HG02588 (cell line): ENCODE data around the gene RBM18.

Experiments
- ATAC-seq: cut with Tn5 transposase; IDR thresholded peaks from one replicate; pipeline ENCODE4 v1.9.1; 2021; ENCODE audit warnings: mild to moderate bottlenecking, moderate library complexity; ENCODE audit not compliant: unreplicated experiment

The RBM18 gene

DNA sequence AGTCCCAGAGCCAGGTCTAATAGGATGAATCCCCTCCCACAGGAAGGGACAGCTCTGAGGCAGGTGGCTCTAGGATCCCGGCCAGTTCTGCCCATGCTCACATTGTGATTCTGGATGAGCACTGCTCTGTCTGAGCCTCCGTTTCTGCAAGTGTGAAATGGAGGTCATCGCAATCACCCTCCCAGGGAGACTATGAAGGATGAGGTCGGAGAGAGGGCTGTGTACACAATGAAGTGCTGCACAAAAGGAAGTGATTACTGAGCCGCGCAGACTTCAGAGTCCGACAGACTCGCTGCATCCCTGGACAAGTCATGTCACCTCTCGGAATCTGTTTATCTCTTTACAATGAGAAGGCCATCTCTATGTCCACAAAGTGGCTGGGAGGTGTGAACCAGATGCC lies 57.5 kb downstream of the RBM18 start:
- ATAC-seq = no peak

DNA sequence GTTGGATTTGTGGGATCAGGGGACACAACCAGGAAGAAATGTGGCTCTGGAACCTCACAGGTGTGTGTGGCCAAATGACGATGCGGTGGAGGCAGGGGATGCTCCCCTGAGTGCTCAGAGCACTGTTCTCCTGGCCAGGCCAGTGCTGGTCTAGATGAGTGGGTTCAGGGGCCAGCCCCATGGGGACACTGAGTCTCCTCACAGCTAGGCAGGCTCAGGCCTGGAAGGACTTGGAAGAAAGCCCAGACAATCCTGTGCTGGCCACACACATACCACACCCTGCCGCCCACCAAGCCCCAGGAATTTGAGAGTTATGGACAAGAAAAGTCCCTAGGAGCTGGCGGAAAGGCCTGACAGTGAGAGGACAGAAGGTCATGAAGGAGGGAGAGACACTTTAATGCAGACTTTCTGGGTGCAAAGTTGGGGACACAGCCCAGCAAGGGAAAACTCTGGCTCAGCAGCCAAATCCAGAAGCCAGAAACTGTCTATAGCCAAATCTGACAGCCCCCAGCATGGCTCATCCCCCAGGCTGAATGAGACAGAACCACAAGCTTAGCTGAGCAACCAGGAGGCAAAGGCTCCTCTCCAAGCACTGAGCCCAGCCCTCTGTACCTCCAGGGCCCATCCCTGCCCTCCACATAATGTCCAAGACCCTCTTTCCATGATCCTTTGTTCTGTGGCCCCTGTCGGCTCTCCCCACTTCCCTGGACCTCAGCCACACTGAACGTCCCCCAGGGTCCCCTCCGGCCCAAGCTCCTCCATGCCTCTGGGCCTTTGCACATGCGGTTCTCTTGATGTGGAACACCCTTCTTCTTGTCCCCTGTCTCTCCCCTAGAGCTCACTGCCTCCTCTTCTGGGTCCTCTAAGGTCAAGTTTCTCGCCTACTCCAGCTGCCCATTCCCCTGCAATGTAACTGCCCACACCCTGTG lies 58.3 kb downstream of the RBM18 start:
- ATAC-seq = no peak

DNA sequence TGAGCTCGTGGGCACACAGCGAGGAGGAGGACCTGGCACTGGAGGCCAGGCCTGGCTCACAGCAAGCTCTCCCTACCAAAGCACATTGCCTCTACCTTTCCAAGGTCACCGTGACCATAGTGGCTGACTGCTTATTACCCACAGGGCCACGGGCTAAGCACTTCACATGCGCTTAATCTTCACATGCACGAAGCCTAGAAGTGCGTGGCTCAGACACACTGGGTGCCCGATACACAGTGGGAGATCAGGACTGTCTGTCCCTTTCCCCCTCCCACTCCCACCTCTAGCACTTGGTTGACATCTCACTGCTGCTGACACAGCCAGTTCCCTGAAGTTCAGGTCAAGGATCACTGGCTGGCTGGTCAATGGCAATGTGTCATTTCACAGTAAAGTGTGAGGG lies 59.5 kb downstream of the RBM18 start:
- no peak for ATAC-seq

DNA sequence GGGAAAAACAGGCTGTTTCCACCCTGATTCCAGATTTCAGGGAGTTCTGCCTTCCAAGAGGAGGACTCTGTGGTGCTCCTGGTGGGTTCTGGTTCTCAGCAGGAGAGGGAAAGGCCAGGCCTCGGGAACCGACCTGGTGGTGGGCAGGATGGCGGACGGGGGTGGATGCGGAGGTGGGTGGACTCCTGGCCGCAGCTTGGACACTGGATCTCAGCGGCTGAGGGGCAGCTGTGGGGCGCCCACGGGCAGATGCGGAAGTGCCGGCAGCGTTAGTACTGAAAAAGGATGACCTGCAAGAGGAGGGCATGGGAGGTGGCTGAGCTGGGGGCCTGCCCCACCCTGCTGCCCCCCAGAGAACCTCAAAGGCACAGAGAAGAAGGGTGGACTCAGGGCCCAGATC lies 60.1 kb downstream of the RBM18 start:
- ATAC-seq = no peak

DNA sequence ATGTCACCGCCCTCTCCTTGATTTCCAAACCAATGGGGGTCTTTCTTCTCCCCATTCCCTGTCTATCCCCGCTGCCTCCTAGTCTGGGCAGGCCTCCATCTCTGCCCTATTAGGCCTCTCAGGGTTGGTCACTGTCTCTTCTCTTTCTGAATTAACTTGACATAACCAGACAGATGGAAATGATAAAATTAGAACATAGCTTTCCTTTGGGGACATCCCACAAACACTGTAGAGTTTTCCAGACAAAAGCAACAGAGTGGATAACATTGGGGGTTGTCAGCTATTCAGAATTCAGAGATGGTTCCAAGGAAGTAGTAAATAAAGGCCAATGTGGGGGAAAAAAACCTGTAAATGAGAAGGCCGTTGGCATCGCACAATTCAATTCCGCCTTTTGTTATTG lies 60.6 kb downstream of the RBM18 start:
- ATAC-seq = no peak

DNA sequence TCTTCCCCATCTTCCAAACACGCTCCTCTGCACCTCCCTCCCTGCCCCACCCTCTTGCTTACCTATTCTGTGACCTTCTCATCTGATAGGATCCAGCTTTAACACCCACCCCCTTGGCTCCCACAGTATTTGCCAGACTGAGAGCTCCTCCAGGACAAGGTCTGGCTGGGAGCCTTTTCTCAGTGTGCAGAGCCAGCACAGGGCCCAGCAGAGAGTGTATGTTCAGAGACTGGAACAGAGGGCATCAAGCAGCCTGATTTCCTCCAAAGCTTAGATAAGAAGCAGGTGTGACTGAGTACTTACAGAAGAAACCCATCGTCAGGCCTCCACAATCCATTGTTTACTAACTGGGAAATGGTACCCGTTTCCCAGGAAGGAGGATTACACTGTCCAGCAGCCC lies 62.5 kb downstream of the RBM18 start:
- no peak for ATAC-seq

DNA sequence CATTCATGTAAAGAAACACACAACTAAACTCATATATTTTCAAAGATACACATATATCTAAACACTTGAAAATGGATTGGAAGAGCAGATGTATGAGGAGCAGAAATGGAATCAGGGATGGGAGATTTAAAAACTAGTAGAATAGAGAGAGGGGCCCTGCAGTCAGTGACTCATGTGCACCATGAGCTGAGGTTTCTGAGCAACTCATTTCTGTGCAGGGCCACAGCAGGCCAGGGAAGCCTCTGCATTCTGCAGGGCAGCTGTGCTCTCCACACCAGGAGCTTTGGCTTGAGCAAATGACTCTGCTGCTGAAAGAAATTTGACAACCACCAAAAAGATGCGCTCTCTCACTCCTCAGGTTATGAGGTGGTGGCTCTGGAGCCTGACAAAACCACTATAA lies 63.0 kb downstream of the RBM18 start:
- ATAC-seq = no peak

DNA sequence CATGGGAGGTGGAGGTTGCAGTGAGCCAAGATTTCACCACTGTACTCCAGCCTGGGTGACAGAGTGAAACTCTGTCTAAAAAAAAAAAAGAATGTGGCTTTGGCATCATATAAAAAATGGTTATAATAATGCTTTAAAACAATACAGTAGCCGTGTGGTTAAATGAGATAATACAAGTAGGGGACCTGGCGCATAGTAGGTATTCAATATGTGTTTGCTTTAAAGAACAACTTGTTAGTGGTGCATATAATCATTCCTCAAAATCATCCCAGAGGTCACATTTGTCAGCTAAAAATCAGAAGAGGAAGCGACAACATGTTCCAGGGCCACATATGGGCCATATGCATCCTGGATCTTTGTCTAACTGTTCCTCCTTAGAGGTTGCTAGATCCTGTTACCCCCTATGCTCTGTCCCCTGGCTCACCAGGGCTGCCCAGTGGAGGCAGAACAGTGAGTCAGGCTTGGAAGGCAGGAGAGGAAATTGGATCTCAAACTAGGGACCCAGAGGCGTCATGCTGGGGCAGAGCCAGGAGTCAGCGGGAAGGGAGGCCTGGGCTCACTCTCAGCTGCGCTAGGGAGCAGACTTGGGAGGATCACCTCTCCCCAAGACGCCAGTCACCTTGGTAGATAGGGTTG lies 63.6 kb downstream of the RBM18 start:
- no peak for ATAC-seq

DNA sequence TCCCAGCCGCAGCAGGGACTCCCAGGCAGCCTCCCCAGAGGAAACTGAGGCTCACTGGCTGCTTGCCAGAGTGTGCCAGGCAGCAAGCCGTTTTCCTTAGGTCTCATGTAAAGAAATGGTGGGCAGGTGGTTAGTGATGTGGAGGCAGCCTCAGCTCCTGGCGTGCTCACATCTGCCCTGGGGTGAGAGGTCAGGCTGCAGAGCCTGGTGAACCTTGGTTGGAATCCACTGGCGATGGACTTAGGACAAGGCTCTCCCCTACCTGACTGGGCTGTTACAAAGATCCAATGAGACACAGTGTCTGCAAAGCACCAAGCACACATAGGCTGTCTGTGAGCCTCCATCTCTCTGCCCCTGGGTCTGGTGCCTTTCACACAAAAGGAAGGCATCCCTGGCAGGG lies 66.8 kb downstream of the RBM18 start:
- ATAC-seq = no peak

DNA sequence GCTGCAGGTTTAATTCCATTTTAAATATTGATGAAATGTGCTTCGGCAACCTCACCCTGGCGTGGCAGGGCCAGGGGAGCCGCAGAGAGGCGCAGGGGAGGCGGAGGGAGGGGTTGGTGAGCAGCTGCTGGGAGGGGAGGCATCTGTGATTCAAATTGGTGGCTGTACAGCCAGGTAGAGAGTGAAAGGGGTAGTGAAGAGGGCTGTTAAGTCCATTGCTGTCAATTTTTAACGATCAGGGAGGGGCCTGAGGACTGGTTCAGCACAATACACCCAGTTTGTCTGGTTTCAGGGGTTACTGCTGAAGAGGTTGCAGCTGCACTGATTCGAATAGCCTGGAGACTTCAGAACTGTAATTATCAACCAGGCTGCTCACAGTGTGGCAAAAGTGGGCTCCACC lies 67.2 kb downstream of the RBM18 start:
- no peak for ATAC-seq

DNA sequence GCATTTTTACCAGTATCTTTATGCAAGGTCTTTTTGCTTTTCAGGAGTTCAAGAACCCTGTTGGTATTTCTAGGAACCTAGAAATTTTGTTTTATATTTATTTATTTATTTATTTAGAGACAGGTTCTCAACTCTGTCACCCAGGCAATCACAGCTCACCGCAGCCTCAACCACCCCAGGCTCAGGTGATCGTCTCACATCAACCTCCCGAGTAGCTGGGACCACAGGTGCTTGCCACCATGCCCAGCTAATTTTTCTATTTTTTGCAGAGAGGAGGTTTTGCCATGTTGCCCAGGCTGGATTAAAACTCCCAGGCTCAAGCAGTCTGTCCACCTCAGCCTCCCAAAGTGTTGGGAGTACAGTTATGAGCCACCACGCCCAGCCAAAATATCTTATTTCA lies 68.8 kb downstream of the RBM18 start:
- no peak for ATAC-seq

DNA sequence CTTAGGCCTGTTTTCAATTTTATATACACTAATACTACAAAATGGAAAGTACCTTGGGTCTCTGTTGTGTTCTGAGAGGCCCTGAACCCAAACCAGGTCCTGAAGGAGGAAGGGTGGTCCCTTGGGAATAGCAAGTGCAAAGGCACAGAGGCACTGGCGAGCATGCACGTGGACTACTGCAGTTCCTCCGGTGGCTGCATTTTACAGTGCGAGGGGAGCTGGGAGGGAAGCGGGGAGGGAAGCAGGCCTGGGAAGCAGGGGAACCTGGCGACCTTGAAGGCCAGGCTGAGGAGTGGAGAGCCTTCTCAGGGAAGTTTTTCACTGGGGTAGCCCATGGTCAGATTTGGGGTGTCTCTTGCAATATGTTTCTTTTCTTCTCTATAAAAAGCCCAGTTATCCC lies 71.0 kb downstream of the RBM18 start:
- no peak for ATAC-seq

DNA sequence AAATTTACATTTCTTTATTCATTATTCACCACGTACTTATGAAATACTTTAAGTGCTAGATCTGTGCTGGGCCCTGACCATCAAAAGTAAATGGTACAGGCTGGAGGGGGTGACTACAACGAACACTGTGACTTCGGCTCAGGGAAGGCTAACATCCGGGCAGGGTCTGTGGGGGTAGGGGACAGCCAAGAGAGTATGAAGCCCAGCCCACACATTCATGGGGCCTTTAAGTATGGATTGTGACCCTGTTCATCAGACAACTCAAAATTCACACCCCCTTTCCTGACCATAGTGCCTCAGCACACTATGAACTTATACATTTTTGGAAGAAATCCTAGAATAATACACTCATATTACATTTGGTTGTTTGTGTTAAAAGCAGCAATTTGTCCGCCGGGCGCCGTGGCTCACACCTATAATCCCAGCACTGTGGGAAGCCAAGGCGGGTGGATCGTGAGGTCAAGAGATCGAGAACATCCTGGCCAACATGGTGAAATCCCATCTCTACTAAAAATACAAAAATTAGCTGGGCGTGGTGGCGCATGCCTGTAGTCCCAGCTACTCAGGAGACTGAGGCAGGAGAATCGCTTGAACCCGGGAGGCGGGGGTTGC lies 71.6 kb downstream of the RBM18 start:
- ATAC-seq = no peak

DNA sequence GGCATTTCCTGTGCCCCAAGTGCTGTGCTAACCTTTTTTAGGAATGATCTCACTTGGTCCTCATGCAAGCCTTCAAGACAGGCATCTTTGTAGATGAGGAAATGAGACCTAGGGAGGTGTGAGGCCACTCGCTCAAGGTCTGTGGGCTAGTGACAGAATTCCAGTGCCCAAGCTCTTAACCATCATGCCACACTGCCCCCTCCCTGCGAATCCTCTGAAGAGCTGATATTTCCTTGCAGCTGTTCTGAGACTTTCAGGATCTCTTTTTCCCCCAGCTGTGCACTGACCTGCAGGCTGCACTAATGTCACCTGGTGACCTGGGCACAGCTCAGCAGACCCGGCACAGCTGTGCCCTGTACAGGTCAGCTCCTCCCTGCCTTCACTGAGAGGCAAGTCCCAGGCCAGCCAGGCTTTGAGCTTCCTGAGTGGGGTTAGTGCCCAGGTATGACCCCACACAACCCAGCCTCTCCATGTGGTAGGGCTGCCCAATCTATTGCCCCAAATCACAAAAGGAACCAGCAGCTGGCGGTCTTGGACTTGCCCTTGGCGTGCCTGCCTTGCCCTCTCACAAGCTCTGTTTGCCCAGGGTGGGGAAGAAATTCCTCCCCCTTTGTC lies 72.3 kb downstream of the RBM18 start:
- ATAC-seq = no peak

DNA sequence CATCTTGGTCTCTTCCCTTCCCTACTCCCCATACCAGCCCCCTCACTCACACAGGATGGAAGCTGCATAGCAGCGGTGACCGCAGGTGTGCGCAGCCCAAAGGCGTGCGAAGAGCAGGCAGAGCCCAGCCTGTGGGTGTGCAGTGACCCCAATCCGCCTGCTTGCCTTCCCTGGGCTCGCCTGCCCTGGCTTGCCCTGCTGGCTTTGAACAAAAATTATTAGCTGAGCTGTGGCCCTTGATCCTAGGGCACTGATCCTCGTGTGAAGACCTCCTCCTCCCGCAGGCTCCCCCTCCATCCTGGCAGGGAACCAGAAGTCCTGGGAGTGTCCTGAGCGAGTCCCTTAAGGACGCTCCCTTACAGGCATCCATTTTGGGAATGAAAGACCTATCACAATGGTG lies 73.1 kb downstream of the RBM18 start:
- ATAC-seq = no peak

DNA sequence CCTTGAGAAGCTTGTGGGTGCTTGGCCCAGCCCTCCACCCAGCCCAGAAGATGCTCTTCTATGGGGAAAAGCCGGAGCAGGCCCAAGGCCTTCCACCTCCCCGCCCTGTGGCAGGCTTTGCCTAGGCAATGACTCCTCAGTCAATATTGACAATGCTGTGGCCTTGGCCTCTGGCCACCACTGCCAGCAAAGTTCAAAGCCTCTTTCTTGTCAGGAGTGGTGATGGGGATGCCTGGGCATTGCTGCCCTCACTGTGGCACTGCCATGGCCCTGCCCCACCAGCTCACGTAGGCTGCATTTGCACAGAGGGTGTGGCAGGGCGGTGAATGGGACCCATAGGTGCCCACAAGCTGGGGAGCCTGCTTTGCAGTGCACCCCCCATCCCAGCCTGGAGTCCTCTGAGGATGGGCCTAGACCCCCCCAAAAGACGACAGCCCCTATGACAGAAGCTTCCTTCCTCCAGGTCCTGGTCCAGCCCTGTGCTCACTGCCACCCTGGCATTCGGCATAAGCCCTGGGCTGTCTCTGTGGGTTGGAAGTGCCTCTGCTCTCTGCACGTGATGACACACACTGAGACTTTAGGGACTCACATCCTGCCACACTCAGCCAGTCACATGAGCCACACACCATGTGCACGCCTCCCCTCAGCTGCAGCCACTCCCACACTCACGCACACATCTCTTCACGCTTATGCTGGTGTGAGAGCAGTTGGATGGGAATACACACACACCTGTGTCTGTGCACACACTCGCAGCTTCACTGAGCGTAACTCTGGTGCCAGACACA lies 73.9 kb downstream of the RBM18 start:
- no peak for ATAC-seq

DNA sequence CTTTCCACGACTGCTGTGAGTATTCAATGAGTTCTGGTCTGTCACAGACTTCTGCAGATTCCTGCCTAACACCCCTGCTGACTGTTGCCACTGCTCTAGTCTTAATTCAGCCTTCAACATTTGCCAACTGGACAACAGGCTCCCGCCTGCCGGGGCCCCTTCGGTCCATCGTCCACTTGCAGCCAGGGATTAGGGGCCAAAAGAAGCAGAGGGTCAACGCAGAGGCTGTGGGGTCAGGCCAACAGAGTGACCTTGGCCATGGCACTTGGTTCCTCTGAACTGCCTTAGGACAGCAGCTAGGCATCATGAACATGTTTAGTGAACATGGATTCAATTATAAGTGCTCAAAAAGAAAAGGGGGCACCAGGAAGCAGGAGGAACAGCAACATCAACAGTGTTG lies 76.3 kb downstream of the RBM18 start:
- ATAC-seq = no peak
